ENCODE data around the gene KCTD15.

KCTD15 gene, protein sequence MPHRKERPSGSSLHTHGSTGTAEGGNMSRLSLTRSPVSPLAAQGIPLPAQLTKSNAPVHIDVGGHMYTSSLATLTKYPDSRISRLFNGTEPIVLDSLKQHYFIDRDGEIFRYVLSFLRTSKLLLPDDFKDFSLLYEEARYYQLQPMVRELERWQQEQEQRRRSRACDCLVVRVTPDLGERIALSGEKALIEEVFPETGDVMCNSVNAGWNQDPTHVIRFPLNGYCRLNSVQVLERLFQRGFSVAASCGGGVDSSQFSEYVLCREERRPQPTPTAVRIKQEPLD

DNA sequence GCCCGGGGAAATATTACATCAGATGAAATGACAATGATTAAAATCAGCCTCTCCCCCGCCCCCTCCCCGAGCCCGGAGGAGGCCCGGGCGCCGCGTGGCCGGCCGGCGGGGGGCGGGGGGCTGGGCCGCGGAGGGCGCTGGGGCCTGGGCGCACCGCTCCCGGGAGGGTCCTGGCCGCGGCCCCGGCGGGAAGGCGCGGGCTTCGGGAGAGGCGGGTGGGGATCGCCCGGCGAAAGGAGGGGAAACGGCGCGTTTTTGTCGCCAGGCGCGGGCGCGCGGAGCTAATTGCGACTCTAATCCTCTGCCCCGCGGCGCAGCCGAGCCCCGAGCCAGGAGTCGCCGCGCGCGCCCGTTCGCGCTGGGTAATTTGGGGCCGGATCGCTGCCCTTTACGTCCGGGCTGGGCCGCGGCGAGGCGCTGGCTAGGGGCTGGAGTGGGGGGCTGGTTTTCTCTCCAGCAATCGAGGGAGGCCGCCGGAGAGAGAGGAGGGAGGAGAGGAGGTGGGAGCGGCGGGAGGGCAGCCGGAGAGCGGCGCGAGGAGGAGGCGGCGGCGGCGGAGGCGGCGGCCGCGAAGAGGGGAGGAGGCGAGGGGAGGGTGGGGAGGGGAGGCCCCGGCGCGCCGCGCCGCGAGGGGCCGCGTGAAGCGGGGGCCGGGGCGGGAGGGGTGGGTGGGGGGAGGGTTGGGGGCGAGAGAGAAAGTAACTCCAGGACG, at the start of gene KCTD15:
Gene KCTD15 (plus strand): TSS at position 707 of the 712 bp plus-strand sequence. CDS start 3,585 bp downstream, outside the sequence.
- peak within 1 kb of the TSS; percentile 92 for H3K27ac ChIP-seq (ENCODE audit: low read depth, low read length)
- H3K9ac ChIP-seq (ENCODE audit: low read length), result no peak within 1 kb of the TSS

DNA sequence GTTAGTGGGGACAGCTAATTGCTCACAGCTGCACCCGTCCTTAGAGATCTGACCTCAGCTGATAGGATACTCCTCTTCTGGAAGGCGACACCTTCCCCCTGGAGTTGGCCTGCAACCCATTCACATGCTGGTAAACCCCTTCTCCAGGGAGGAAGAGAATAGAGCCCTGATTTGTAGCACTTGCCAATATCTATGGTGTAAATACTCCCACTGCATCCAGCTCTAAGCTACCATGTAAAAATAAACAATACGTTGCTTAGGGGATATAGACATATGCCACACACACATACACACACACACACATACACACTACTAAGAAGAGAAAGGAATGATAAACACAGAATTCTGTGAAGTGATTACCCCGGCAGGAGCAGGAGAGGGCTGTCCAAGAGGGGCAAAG, 49.4 kb upstream of the KCTD15 start:
- Histone ChIP-seq H3K4me3 (ENCODE audit: low read length) (no peak overlapping the region), H3K36me3 (ENCODE audit: control insufficient read depth, insufficient read depth, low read length) (no peaks in the 10 kb centered on the region), H3K4me1 (ENCODE audit: control insufficient read depth, insufficient read depth, low read length) (no peaks in the 10 kb centered on the region), H3K9ac (ENCODE audit: low read length) (no peak overlapping the region), H3K27me3 (ENCODE audit: control insufficient read depth, insufficient read depth, low read length) (no peaks in the 10 kb centered on the region), H3K27ac (ENCODE audit: low read depth, low read length) (no peak overlapping the region)

More for the DNA sequence above, at the start of gene KCTD15:
- Histone ChIP-seq H3K4me3 (ENCODE audit: low read length) (peak within 1 kb of the TSS; percentile 72), H3K36me3 (ENCODE audit: control insufficient read depth, insufficient read depth, low read length) (no peaks in the 10 kb centered on the region), H3K4me1 (ENCODE audit: control insufficient read depth, insufficient read depth, low read length) (peaks cover 15% of the 10 kb centered on the region), H3K27me3 (ENCODE audit: control insufficient read depth, insufficient read depth, low read length) (no peaks in the 10 kb centered on the region)

DNA sequence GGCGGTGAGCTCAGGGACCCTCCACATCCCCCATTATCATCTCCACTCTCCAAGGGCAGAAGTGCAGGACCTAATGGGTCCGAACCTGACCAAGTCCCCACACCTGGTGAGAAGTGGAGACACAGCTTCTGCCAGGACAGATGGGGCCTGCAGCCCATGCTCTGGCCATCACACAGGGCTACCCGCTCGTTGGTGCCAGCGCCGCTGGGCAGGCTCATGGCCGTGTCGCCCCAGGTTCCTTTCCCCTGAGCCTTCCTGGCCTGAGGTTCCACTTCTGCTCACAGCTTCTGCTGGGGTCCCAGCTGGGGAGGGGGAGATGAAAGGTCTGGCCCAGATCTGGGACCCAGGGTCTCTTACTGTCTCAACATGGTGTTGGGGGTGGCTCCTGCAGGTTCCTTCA, 48.4 kb upstream of the KCTD15 start:
- H3K27ac ChIP-seq (ENCODE audit: low read depth, low read length), result no peak overlapping the region
- no peak overlapping the region for H3K4me3 ChIP-seq (ENCODE audit: low read length)
- no peaks in the 10 kb centered on the region for H3K36me3 ChIP-seq (ENCODE audit: control insufficient read depth, insufficient read depth, low read length)
- no peaks in the 10 kb centered on the region for H3K27me3 ChIP-seq (ENCODE audit: control insufficient read depth, insufficient read depth, low read length)
- H3K9ac ChIP-seq (ENCODE audit: low read length), result no peak overlapping the region
- H3K4me1 ChIP-seq (ENCODE audit: control insufficient read depth, insufficient read depth, low read length), result no peaks in the 10 kb centered on the region

DNA sequence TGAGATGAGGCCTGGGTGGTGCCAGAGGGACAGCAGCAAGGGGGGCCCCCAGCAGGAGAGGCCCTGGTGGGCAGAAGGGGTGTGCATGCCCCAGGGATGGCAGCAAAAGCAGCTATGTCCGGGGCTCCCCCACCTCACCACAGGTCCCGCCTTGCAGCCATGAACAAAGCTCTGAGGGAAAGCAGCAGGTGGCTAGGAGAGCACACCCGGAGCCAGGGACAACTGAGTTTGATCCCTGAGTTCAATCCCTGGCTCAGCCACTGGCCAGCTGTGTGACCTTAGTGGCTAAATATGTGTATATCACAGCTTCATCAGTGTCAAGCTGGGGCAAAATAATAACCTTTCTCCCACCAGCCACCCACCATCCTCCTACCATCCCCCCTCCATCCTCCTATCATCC, 47.7 kb upstream of the KCTD15 start:
- H3K4me1 ChIP-seq (ENCODE audit: control insufficient read depth, insufficient read depth, low read length), result no peaks in the 10 kb centered on the region
- H3K27me3 ChIP-seq (ENCODE audit: control insufficient read depth, insufficient read depth, low read length), result no peaks in the 10 kb centered on the region

DNA sequence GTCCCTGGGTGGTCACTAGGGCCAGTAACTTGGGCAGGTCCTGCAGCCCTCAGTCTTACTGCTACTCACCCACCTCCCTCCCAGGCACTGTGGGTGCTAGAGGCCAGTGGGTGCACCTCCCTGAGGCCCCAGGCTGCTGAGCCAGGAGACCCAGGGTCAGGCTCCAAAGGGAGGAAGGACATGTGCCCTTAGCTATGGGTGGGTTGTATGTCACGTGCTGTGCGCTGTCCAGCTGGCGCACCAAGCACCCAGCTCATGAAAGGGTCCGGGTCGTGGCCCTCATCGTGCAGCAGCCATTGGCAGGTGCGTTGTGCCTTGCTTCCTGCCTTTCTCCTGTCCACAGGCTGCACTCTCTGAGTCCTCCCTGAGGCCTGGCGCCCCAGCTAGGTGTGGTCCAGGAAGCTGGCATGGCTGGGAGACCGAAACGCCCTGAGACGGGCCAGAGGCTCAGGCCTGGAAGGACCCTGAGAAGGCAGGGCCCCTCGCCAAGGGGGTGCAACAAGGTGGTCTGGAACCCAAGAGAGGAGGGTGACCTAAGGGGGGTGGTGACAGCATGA, 47.0 kb upstream of the KCTD15 start:
- no peaks in the 10 kb centered on the region for H3K36me3 ChIP-seq (ENCODE audit: control insufficient read depth, insufficient read depth, low read length)
- no peak overlapping the region for H3K9ac ChIP-seq (ENCODE audit: low read length)
- H3K4me1 ChIP-seq (ENCODE audit: control insufficient read depth, insufficient read depth, low read length), result no peaks in the 10 kb centered on the region
- no peaks in the 10 kb centered on the region for H3K27me3 ChIP-seq (ENCODE audit: control insufficient read depth, insufficient read depth, low read length)
- no peak overlapping the region for H3K27ac ChIP-seq (ENCODE audit: low read depth, low read length)
- H3K4me3 ChIP-seq (ENCODE audit: low read length), result no peak overlapping the region

More for the DNA sequence above, 47.7 kb upstream of the KCTD15 start:
- Histone ChIP-seq H3K36me3 (ENCODE audit: control insufficient read depth, insufficient read depth, low read length) (no peaks in the 10 kb centered on the region), H3K4me3 (ENCODE audit: low read length) (no peak overlapping the region), H3K9ac (ENCODE audit: low read length) (no peak overlapping the region), H3K27ac (ENCODE audit: low read depth, low read length) (no peak overlapping the region)

DNA sequence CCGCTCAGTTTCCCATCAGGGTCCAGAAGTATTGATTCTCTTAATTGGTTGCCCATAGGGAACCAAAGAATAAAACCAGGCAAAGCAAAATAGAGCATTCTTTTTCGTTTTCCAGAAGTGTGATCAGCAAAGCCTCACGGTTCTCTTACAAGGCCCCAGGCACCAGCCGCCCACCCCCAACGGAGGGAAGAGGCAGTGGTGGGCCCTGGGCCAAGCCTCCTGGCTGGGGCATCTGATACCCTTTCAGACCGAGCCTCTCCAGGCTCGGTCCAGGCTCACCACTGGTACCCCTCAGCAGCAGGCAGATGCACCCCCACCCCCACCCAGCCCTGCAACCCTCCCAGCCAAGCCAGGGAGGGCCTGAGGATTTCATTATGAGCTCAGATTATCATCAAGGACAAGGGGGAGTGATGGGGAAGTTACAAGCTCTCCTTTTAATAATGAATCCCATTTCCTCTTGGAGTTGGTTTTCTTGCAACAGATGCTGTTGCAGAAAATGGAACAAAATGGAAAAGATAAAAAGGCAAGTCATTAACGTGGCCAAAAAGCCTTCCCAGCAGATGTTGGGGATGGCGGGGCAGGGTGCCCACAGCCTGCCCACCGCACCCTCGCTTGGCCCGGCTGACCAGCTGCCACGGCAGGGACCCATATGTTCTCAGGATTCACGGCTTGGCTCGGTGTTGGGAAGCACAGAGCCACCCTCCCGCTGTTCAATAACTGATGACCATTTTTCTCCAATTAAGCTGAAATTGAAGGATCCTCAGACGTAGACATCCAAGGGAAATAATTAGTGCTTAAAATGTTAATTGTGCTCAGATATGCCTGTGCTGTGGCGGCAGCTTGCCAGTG, 45.9 kb upstream of the KCTD15 start:
- Histone ChIP-seq H3K27me3 (ENCODE audit: control insufficient read depth, insufficient read depth, low read length) (no peaks in the 10 kb centered on the region), H3K36me3 (ENCODE audit: control insufficient read depth, insufficient read depth, low read length) (no peaks in the 10 kb centered on the region), H3K4me1 (ENCODE audit: control insufficient read depth, insufficient read depth, low read length) (no peaks in the 10 kb centered on the region), H3K4me3 (ENCODE audit: low read length) (no peak overlapping the region), H3K9ac (ENCODE audit: low read length) (no peak overlapping the region), H3K27ac (ENCODE audit: low read depth, low read length) (no peak overlapping the region)

DNA sequence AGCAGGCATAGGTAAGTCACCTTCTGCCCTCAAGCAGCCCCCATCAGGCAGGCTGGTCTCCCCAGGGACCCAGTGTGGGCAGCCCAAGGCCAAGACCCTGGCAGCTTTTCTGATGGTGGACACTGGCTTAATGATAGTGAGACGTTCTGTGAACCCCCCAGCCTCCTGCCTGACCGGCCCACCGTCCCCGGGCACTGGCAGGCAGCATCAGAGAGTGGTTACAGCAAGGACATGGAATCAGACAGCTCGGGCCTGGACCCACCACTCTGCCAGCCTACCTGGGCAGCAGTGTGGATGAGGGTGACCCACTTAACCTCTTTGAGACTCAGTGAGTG, 45.3 kb upstream of the KCTD15 start:
- no peak overlapping the region for H3K4me3 ChIP-seq (ENCODE audit: low read length)
- no peak overlapping the region for H3K9ac ChIP-seq (ENCODE audit: low read length)
- no peaks in the 10 kb centered on the region for H3K27me3 ChIP-seq (ENCODE audit: control insufficient read depth, insufficient read depth, low read length)
- H3K36me3 ChIP-seq (ENCODE audit: control insufficient read depth, insufficient read depth, low read length), result no peaks in the 10 kb centered on the region
- H3K27ac ChIP-seq (ENCODE audit: low read depth, low read length), result no peak overlapping the region
- H3K4me1 ChIP-seq (ENCODE audit: control insufficient read depth, insufficient read depth, low read length), result no peaks in the 10 kb centered on the region

DNA sequence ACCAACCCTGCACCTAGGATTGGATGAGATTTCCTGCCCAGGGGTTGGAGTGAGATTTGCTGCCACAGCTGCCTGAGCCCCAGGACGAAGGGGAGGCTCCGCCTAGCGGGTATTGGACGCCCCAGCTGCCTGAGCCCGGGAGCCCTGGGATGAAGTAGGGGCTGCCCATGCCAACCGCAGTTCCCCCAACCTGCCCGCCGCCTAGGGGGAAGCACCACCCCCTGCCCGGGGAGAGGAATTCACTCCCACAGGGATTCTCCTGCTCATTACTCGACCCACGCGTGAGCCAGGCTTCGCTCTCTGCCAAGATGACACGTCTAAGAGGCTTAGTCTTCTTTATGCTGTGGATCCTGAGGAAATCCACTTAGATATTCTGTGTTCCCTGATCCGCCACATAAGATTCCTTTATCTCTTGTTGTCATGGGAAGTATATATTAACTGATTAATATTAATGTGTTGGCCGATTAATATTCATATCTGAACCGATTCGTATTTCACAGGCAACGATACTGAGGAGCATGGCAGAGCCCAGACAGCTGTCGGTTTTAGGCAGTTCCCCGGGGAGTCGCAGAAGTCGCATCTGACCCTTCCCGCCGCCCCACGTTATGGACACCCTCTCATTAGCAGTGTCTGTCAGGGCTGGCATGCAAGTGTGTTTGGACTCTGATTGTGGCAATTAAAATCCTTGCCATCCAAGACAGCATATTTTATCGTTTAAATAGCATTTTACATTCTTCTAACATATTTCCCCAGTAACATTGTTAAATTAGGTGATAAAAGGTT, 44.5 kb upstream of the KCTD15 start:
- no peaks in the 10 kb centered on the region for H3K36me3 ChIP-seq (ENCODE audit: control insufficient read depth, insufficient read depth, low read length)
- no peak overlapping the region for H3K4me3 ChIP-seq (ENCODE audit: low read length)
- H3K27me3 ChIP-seq (ENCODE audit: control insufficient read depth, insufficient read depth, low read length), result no peaks in the 10 kb centered on the region
- H3K9ac ChIP-seq (ENCODE audit: low read length), result no peak overlapping the region
- H3K27ac ChIP-seq (ENCODE audit: low read depth, low read length), result no peak overlapping the region
- H3K4me1 ChIP-seq (ENCODE audit: control insufficient read depth, insufficient read depth, low read length), result no peaks in the 10 kb centered on the region

DNA sequence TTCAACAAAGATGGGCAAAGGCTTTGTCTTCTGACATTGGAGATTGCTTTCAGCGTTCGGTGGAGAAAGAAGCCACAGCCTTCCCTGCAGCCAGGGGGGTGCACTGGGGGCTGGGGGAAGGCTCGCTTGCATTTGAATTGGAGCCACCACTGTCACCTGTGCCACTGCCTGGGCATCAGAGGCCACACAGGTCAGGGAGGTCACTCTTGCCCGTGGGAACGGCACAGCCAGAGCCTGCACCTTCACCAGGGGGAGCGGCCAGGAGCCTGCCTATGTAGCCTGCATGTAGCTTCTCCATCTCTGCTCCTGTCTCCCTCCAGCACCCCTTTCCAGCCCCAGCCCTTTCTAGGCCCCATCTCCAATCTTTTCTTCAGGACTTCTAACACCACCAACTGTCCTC, 43.7 kb upstream of the KCTD15 start:
- H3K27me3 ChIP-seq (ENCODE audit: control insufficient read depth, insufficient read depth, low read length), result no peaks in the 10 kb centered on the region
- no peaks in the 10 kb centered on the region for H3K4me1 ChIP-seq (ENCODE audit: control insufficient read depth, insufficient read depth, low read length)
- no peak overlapping the region for H3K4me3 ChIP-seq (ENCODE audit: low read length)
- no peak overlapping the region for H3K9ac ChIP-seq (ENCODE audit: low read length)
- no peaks in the 10 kb centered on the region for H3K36me3 ChIP-seq (ENCODE audit: control insufficient read depth, insufficient read depth, low read length)
- no peak overlapping the region for H3K27ac ChIP-seq (ENCODE audit: low read depth, low read length)

DNA sequence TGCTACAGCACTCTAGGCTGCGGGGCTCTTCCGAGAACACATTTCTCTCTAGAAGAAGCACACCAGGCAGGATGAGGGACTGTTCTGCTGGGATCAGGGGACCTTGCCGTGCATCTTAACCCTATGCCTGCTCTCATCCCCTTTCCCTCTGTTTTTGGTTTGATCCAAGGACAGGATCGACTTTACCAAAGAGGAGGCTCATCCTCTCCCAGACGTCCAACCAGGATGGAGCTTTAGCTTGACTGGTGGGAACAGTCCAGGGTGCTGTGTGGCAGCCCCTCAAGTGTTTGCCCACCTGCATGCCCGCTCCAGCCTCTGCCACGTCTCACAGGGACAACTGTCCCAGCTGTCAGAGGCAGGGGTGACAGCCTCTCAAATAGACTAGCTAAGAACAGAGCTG, 42.3 kb upstream of the KCTD15 start:
- Histone ChIP-seq H3K27me3 (ENCODE audit: control insufficient read depth, insufficient read depth, low read length) (no peaks in the 10 kb centered on the region), H3K4me3 (ENCODE audit: low read length) (no peak overlapping the region), H3K36me3 (ENCODE audit: control insufficient read depth, insufficient read depth, low read length) (no peaks in the 10 kb centered on the region), H3K9ac (ENCODE audit: low read length) (no peak overlapping the region), H3K27ac (ENCODE audit: low read depth, low read length) (no peak overlapping the region), H3K4me1 (ENCODE audit: control insufficient read depth, insufficient read depth, low read length) (no peaks in the 10 kb centered on the region)

DNA sequence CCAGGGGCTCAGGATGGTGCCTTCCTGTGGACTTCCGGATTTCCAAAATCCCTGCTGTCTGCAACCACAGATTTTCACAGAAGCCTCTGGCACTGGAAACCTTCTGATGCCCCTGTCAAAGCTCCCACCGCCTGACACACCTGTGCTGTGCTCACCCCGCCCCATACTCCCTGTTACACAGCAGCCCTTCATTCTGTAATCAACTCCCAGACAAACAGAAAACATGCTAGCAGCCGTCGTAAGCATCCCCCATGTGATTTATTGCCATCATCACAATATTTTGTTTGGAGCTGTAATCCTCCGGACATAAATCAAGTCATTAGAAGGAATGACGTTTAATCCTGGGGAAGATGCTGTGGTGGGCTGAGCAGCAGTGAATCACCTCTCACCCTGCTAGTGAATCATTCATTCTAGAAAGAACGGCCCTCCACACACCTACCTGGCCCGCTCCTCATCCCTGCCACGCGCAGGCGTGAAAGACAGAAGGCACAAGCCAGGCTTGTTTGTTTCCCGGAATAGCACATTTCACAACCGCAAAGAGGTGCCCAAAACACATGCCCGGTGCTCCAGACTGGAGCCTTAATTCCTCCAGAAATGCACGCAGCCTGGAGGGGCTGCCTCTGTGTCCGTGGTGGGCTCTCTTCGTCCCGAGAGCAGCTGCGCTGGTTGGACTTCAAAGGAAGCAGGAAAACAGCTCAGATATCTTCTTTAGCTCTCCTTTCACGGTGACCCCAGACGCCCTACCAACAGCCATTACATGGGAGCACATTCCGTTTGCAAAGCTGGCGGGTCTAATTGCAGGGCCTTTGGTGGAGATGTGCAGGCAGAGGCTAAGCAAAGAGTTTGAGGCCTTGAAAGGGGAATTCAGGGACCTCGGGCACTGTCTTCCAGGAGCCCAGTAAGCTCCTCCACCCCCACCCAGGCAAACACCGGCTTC, 41.3 kb upstream of the KCTD15 start:
- H3K27me3 ChIP-seq (ENCODE audit: control insufficient read depth, insufficient read depth, low read length), result no peaks in the 10 kb centered on the region
- H3K4me3 ChIP-seq (ENCODE audit: low read length), result no peak overlapping the region
- H3K4me1 ChIP-seq (ENCODE audit: control insufficient read depth, insufficient read depth, low read length), result no peaks in the 10 kb centered on the region
- H3K9ac ChIP-seq (ENCODE audit: low read length), result no peak overlapping the region
- no peak overlapping the region for H3K27ac ChIP-seq (ENCODE audit: low read depth, low read length)
- no peaks in the 10 kb centered on the region for H3K36me3 ChIP-seq (ENCODE audit: control insufficient read depth, insufficient read depth, low read length)
